SU-DHL-6 (cell line): Measurements from ENCODE around the gene FNBP1L.

ENCODE experiments used
- EZH2phosphoT487 ChIP-seq: fragments of 200-600 bp; sonication (generic), shearing (Covaris generic); conservative IDR thresholded peaks from 2 replicates; pipeline ENCODE4 v1.6.1; 2018; ENCODE audit warnings: mild to moderate bottlenecking, antibody characterized with exemption, low read length, moderate library complexity, mixed read lengths
- TF ChIP-seq, protein P1 (sequence below): fragments of 200-600 bp; sonication (generic); IDR thresholded peaks from one replicate; pipeline ENCODE4 v1.5.1; 2017; ENCODE audit warnings: antibody characterized with exemption, mild to moderate bottlenecking, low read length, moderate library complexity; ENCODE audit not compliant: insufficient read depth, poor library complexity, severe bottlenecking

DNA sequence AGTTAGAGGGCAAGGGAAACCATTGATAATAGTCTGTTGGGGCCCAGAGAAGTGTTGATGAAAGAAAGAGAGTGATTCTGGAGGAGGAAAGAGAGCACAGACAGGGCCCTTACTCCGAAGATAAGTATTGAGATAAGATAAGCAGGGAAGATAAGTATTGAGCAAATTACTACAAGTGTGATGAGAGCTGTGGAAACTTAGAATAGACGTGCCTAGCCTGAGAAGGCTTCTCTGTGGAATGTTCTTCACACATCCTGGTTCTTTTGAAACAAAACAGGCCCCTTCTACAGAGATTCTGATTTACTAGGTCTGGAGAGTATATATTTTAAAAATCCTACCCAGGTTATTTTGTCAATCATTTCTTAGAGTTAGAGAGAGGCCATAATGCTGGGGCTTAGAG is 26.4 kb downstream of the FNBP1L start:
- TF ChIP-seq, protein P1, sequence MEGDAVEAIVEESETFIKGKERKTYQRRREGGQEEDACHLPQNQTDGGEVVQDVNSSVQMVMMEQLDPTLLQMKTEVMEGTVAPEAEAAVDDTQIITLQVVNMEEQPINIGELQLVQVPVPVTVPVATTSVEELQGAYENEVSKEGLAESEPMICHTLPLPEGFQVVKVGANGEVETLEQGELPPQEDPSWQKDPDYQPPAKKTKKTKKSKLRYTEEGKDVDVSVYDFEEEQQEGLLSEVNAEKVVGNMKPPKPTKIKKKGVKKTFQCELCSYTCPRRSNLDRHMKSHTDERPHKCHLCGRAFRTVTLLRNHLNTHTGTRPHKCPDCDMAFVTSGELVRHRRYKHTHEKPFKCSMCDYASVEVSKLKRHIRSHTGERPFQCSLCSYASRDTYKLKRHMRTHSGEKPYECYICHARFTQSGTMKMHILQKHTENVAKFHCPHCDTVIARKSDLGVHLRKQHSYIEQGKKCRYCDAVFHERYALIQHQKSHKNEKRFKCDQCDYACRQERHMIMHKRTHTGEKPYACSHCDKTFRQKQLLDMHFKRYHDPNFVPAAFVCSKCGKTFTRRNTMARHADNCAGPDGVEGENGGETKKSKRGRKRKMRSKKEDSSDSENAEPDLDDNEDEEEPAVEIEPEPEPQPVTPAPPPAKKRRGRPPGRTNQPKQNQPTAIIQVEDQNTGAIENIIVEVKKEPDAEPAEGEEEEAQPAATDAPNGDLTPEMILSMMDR: no peak
- no peak for TF ChIP-seq EZH2phosphoT487
